ENCODE results near the gene LMTK3. TPM values are rescaled to one million over a fixed set of nuclear protein-coding genes. Genes with fewer than 3 reads are reported as not detected.

Gene LMTK3
- total RNA-seq, 1 donor from 2014 or later: 12.7 TPM

- Mint-ChIP-seq H3K27me3 (no peaks in the 10 kb centered on the region), H3K9me3 (ENCODE audit: low read depth) (no peaks in the 10 kb centered on the region), H3K4me3 (ENCODE audit: low read depth) (no peak overlapping the region), H3K36me3 (ENCODE audit: insufficient read depth) (no peaks in the 10 kb centered on the region), H3K4me1 (ENCODE audit: low read depth) (no peaks in the 10 kb centered on the region), H3K27ac (no peak overlapping the region)
- TF ChIP-seq CTCF (IDR thresholded peaks at IDR 0.05; ENCODE audit: unreplicated experiment): no peak
- no peak for DNase-seq (ENCODE audit: low spot score, unreplicated experiment)
Observed at GRCh38 chr19:48436586-48436985, 75.0 kb downstream of the LMTK3 start.

Other genes with a start within 250 kb of the LMTK3 start
- gene ZNF114, start 241.8 kb downstream of the LMTK3 start, total RNA-seq: 7.4 and 7.9 TPM in 2 replicates
- gene EMP3, start 186.3 kb downstream of the LMTK3 start, total RNA-seq: 2.9 and 3.8 TPM in 2 replicates
- gene TMEM143, start 147.9 kb downstream of the LMTK3 start, total RNA-seq: 9.5 and 10.3 TPM in 2 replicates
- gene SYNGR4, start 147.5 kb downstream of the LMTK3 start, total RNA-seq: not detected in 2 replicates
- gene KDELR1, start 120.3 kb downstream of the LMTK3 start, total RNA-seq: 207 and 213 TPM in 2 replicates
- gene GRIN2D, start 118.2 kb downstream of the LMTK3 start, total RNA-seq: 0.22 and 0.34 TPM in 2 replicates
- gene GRWD1, start 65.9 kb downstream of the LMTK3 start, total RNA-seq: 35.7 and 35.9 TPM in 2 replicates
- 2.0 TPM in 2 replicates for gene KCNJ14, start 56.3 kb downstream of the LMTK3 start, total RNA-seq
- gene CYTH2, start 42.5 kb downstream of the LMTK3 start, total RNA-seq: 248 TPM in 2 replicates
- not detected in 2 replicates for gene SULT2B1, start 40.3 kb upstream of the LMTK3 start, total RNA-seq
- not detected in 2 replicates for gene SPACA4, start 94.9 kb upstream of the LMTK3 start, total RNA-seq
- gene FAM83E, start 103.2 kb upstream of the LMTK3 start, total RNA-seq: 3.8 and 4.3 TPM in 2 replicates
- gene RPL18, start 107.3 kb upstream of the LMTK3 start, total RNA-seq: 1,379 and 1,392 TPM in 2 replicates
- 137 and 138 TPM in 2 replicates for gene SPHK2, start 107.7 kb upstream of the LMTK3 start, total RNA-seq
- 5.1 and 5.3 TPM in 2 replicates for gene DBP, start 125.5 kb upstream of the LMTK3 start, total RNA-seq
- gene CA11, start 134.4 kb upstream of the LMTK3 start, total RNA-seq: 8.9 and 9.6 TPM in 2 replicates
- 0.91 and 1.0 TPM in 2 replicates for gene NTN5, start 161.2 kb upstream of the LMTK3 start, total RNA-seq
- 1.4 and 2.4 TPM in 2 replicates for gene FUT2, start 184.1 kb upstream of the LMTK3 start, total RNA-seq
- 2.0 and 2.1 TPM in 2 replicates for gene MAMSTR, start 207.9 kb upstream of the LMTK3 start, total RNA-seq
- gene RASIP1, start 228.8 kb upstream of the LMTK3 start, total RNA-seq: 1.9 and 2.4 TPM in 2 replicates
- gene IZUMO1, start 235.1 kb upstream of the LMTK3 start, total RNA-seq: 0.55 and 1.0 TPM in 2 replicates
- 5.4 and 6.9 TPM in 2 replicates for gene FUT1, start 240.8 kb upstream of the LMTK3 start, total RNA-seq
- gene FGF21, start 243.7 kb upstream of the LMTK3 start, total RNA-seq: not detected in 2 replicates